SH-SY5Y (cell line): ENCODE measurements around the gene MRTO4.

Experiments used
- GATA2 ChIP-seq: IDR thresholded peaks from 2 replicates; pipeline ENCODE4 v1.6.1; 2011; ENCODE audit warnings: mild to moderate bottlenecking, low read depth, low read length
- GATA3 ChIP-seq: IDR thresholded peaks from 2 replicates; pipeline ENCODE4 v1.6.1; 2011; ENCODE audit warnings: low read depth, mild to moderate bottlenecking, low read length, moderate library complexity

DNA sequence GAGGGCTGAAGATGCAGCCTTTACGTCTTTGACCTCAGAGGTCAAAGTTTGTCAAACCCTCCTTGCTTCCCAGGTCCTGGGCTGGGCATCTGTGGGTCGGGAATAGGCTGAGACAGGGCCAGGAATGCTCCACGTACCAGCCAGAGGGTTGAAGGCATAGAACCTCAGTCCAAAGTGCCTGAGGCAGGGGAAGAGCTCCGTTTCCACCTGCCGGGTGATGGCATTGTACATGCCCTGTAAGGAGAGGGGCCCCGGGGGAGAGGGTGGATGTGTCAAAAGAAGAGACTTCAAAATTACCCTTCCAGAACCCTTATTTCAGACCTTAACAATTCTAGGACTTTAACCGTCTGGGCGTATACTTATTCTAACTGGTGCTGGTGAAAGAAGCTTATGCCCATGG is 33.3 kb downstream of the MRTO4 start:
- TF ChIP-seq GATA2 (no peak), GATA3 (no peak)
